Neural progenitor cell (in vitro differentiated cells): Measurements from ENCODE around the gene CKS1B. TPM values are rescaled to one million over a fixed set of nuclear protein-coding genes. Genes with fewer than 3 reads are reported as not detected.

Source experiments
- DNase-seq: peaks from one replicate; pipeline ENCODE4 v3.0.0-alpha.2; 2016; ENCODE audit warnings: low spot score
- H2AFZ ChIP-seq: fragments of 200-600 bp; sonication (generic); replicated peaks from 2 replicates; pipeline ENCODE4 v1.6.1; 2016; ENCODE audit warnings: antibody characterized with exemption
- H3F3A ChIP-seq: fragments of 200-600 bp; sonication (generic); 2 replicates; pipeline ENCODE4 v1.6.1; 2016; ENCODE audit warnings: antibody characterized with exemption, low read depth
- H3K27ac ChIP-seq: fragments of 200-600 bp; sonication (generic); 2 replicates; pipeline ENCODE4 v1.5.1; 2016; ENCODE audit warnings: mild to moderate bottlenecking
- H3K27me3 ChIP-seq: fragments of 200-600 bp; sonication (generic); 2 replicates; pipeline ENCODE4 v1.6.1; 2016; ENCODE audit warnings: mild to moderate bottlenecking, moderate library complexity
- H3K36me3 ChIP-seq: fragments of 200-600 bp; sonication (generic); 2 replicates; pipeline ENCODE4 v1.5.1; 2016
- H3K4me1 ChIP-seq: fragments of 200-600 bp; sonication (generic); 2 replicates; pipeline ENCODE4 v1.6.1; 2016; ENCODE audit warnings: mixed run types
- H3K4me2 ChIP-seq: fragments of 200-600 bp; sonication (generic); 2 replicates; pipeline ENCODE4 v1.6.1; 2016
- H3K4me3 ChIP-seq: fragments of 200-600 bp; sonication (generic); 2 replicates; pipeline ENCODE4 v1.5.1; 2016
- H3K79me2 ChIP-seq: fragments of 200-600 bp; sonication (generic); 2 replicates; pipeline ENCODE4 v1.6.1; 2016; ENCODE audit warnings: low read depth
- H3K9ac ChIP-seq: fragments of 200-600 bp; sonication (generic); 2 replicates; pipeline ENCODE4 v1.6.1; 2016
- H3K9me3 ChIP-seq: fragments of 200-600 bp; sonication (generic); 2 replicates; pipeline ENCODE4 v1.5.1; 2016; ENCODE audit warnings: low read depth
- H4K20me1 ChIP-seq: fragments of 200-600 bp; sonication (generic); 2 replicates; pipeline ENCODE4 v1.6.1; 2016; ENCODE audit warnings: low read depth
- H3K27ac Mint-ChIP-seq: 3 replicates; pipeline ENCODE4 v1.8.0; 2021; ENCODE audit warnings: mixed read lengths
- H3K27me3 Mint-ChIP-seq: 2 replicates; pipeline ENCODE4 v1.8.0; 2022; ENCODE audit warnings: low read depth, mild to moderate bottlenecking, inconsistent platforms, moderate library complexity, mixed read lengths; ENCODE audit not compliant: insufficient read depth
- H3K36me3 Mint-ChIP-seq: 3 replicates; pipeline ENCODE4 v1.8.0; 2021; ENCODE audit warnings: mixed read lengths
- H3K4me1 Mint-ChIP-seq: 3 replicates; pipeline ENCODE4 v1.8.0; 2021; ENCODE audit warnings: mixed read lengths
- H3K4me3 Mint-ChIP-seq: 3 replicates; pipeline ENCODE4 v1.8.0; 2021; ENCODE audit warnings: mild to moderate bottlenecking, moderate library complexity, mixed read lengths
- H3K9me3 Mint-ChIP-seq: 3 replicates; pipeline ENCODE4 v1.8.0; 2020; ENCODE audit warnings: mixed read lengths
- CTCF ChIP-seq: fragments of 200-600 bp; sonication (generic); IDR thresholded peaks from 2 replicates; pipeline ENCODE4 v1.5.1; 2017; ENCODE audit warnings: antibody characterized with exemption, mild to moderate bottlenecking
- EZH2 ChIP-seq: fragments of 200-600 bp; sonication (generic); IDR thresholded peaks from 2 replicates; pipeline ENCODE4 v1.6.1; 2017; ENCODE audit warnings: antibody characterized with exemption, mild to moderate bottlenecking, moderate library complexity
- EZH2phosphoT487 ChIP-seq: fragments of 200-600 bp; sonication (generic); IDR thresholded peaks from 2 replicates; pipeline ENCODE4 v1.6.1; 2017; ENCODE audit warnings: antibody characterized with exemption
- total RNA-seq: library from RNA; depleted of rRNA; stranded (reverse); fragments of >200 nt; gene quantifications from 2 replicates; pipeline ENCODE4 v1.2.3, GENCODE V29; 2015; ENCODE audit warnings: low replicate concordance

Gene CKS1B
- total RNA-seq, 1 donor from 2014 or later: 297 TPM

- H3K36me3 Mint-ChIP-seq: peaks cover 12% of the 10 kb centered on the region
- peaks cover 3% of the 10 kb centered on the region for H3K36me3 ChIP-seq
These were observed 12.8 kb downstream of the CKS1B start for GRCh38 chr1:154987326-154987725.

GRCh38 chr1:154988058-154988954 is 13.8 kb downstream of the CKS1B start:
- Histone ChIP-seq H3K4me2 (no peak overlapping the region), H3K27ac (no peak overlapping the region), H3F3A (peaks cover 6% of the 10 kb centered on the region), H2AFZ (no peak overlapping the region), H3K9ac (no peak overlapping the region), H3K27me3 (no peaks in the 10 kb centered on the region), H3K4me3 (no peak overlapping the region), H3K79me2 (peaks cover 62% of the 10 kb centered on the region), H3K9me3 (no peaks in the 10 kb centered on the region), H3K36me3 (peaks cover 3% of the 10 kb centered on the region), H4K20me1 (peaks cover 25% of the 10 kb centered on the region), H3K4me1 (peaks cover 9% of the 10 kb centered on the region)
- DNase-seq: no peak
- H3K36me3 Mint-ChIP-seq: peaks cover 13% of the 10 kb centered on the region
- no peak for TF ChIP-seq EZH2phosphoT487
- no peak for TF ChIP-seq EZH2
- TF ChIP-seq CTCF: no peak
- peaks cover 17% of the 10 kb centered on the region for H3K27me3 Mint-ChIP-seq
- peaks cover 12% of the 10 kb centered on the region for H3K4me1 Mint-ChIP-seq
- peak overlapping the region; percentile 66 for H3K4me3 Mint-ChIP-seq
- H3K27ac Mint-ChIP-seq: no peak overlapping the region
- no peaks in the 10 kb centered on the region for H3K9me3 Mint-ChIP-seq

More at GRCh38 chr1:154987326-154987725, 12.8 kb downstream of the CKS1B start:
- no peak overlapping the region for H3K27ac ChIP-seq
- Mint-ChIP-seq H3K4me1 (peaks cover 7% of the 10 kb centered on the region), H3K27me3 (peaks cover 11% of the 10 kb centered on the region), H3K9me3 (no peaks in the 10 kb centered on the region), H3K4me3 (no peak overlapping the region), H3K27ac (no peak overlapping the region)
- no peak for DNase-seq
- peaks cover 9% of the 10 kb centered on the region for H3F3A ChIP-seq
- no peaks in the 10 kb centered on the region for H3K27me3 ChIP-seq
- TF ChIP-seq CTCF (no peak), EZH2phosphoT487 (no peak), EZH2 (no peak)
- H2AFZ ChIP-seq: no peak overlapping the region
- peaks cover 14% of the 10 kb centered on the region for H3K4me1 ChIP-seq
- no peak overlapping the region for H3K9ac ChIP-seq
- peaks cover 68% of the 10 kb centered on the region for H3K79me2 ChIP-seq
- no peaks in the 10 kb centered on the region for H3K9me3 ChIP-seq
- no peak overlapping the region for H3K4me3 ChIP-seq
- no peak overlapping the region for H3K4me2 ChIP-seq
- peaks cover 25% of the 10 kb centered on the region for H4K20me1 ChIP-seq

- Mint-ChIP-seq H3K4me3 (no peak overlapping the region), H3K9me3 (no peaks in the 10 kb centered on the region)
- no peak overlapping the region for H3K27ac ChIP-seq
These were observed 14.8 kb downstream of the CKS1B start for GRCh38 chr1:154989195-154989860.

More at GRCh38 chr1:154989195-154989860, 14.8 kb downstream of the CKS1B start:
- H4K20me1 ChIP-seq: peaks cover 25% of the 10 kb centered on the region
- no peaks in the 10 kb centered on the region for H3K27me3 ChIP-seq
- H3K79me2 ChIP-seq: peaks cover 52% of the 10 kb centered on the region
- H3K4me3 ChIP-seq: no peak overlapping the region
- peaks cover 9% of the 10 kb centered on the region for H3F3A ChIP-seq
- H3K4me1 Mint-ChIP-seq: peaks cover 13% of the 10 kb centered on the region
- no peaks in the 10 kb centered on the region for H3K9me3 ChIP-seq
- peaks cover 5% of the 10 kb centered on the region for H3K4me1 ChIP-seq
- H3K27ac Mint-ChIP-seq: no peak overlapping the region
- no peak for DNase-seq
- H2AFZ ChIP-seq: no peak overlapping the region
- H3K36me3 ChIP-seq: peaks cover 3% of the 10 kb centered on the region
- H3K27me3 Mint-ChIP-seq: peaks cover 19% of the 10 kb centered on the region
- no peak for TF ChIP-seq CTCF
- TF ChIP-seq EZH2phosphoT487: no peak
- TF ChIP-seq EZH2: no peak
- peaks cover 13% of the 10 kb centered on the region for H3K36me3 Mint-ChIP-seq
- H3K9ac ChIP-seq: no peak overlapping the region
- no peak overlapping the region for H3K4me2 ChIP-seq
